ENCODE measurements around the gene STK33.

STK33 gene

DNA sequence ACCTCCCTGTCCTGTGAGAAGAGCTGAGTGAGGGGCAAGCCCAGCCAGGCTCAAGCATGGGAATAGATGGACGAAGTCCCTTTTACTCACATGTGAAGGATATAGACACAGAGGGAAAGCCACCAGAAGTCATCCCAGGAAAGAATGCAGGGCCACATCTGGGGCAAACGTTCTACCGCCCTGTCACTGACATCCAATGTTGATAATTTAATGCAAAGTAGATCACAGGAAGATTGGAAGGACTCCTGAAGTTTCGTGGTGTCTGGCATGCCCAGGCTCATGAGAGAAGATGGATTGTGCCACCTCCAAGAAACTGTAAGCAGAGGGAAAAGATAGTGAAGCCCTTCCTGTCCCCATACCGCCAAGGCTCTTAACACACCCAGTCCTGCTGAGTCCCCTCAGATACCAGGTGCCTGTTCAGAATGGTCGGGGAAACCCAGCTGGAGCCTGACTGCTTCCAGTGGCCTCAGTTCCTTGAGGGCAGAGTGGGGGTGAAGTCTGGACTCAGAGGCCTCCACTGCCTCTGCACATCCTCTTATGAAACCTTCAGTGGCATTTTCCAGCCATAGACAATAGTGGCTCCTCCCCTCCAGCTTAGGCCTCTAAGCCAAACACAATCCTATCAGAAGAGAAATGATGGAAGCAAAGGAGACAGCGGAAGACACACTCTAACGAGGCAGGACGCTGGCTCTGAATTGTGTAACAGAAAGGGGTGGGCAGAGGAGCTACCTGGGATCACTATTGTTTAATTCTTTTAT is 7.5 kb upstream of the STK33 start:
- DNase-seq: no peak

DNA sequence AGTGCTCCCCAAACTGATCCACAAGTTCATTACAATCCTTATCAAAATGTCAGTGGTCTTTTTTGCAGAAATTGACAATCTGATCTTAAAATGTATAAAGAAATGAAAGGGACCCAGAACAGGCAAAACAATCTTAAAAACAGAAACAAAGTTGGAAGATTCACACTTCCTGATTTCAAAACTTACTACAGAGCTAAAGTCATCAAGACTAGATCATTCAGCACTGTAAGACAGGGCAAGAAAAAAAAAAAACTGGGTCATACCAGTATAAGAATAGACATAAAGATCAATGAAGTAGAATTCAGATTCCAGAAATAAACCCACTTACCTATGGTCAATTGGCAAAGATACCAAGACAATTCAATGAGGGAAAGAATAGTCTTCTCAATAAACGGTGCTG is 4.5 kb upstream of the STK33 start:
- DNase-seq: no peak

DNA sequence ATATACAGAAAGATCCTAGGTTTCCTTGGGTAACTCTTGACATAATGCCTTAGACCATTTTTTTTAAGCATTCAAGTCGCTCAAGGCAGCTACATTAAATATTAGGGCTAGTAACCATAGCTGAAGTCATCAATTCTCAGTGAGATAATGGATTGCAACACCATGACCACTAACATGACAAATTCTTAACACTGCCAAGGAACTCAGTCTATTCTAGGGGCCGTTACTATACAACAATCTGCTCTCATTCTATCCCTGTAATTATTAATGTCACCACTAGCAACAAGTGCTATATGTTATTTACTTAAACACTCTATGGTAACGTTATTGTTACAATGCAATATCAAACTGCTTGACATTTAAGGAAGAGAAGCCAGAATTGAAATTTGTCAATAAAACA is 3.2 kb upstream of the STK33 start:
- DNase-seq: no peak

DNA sequence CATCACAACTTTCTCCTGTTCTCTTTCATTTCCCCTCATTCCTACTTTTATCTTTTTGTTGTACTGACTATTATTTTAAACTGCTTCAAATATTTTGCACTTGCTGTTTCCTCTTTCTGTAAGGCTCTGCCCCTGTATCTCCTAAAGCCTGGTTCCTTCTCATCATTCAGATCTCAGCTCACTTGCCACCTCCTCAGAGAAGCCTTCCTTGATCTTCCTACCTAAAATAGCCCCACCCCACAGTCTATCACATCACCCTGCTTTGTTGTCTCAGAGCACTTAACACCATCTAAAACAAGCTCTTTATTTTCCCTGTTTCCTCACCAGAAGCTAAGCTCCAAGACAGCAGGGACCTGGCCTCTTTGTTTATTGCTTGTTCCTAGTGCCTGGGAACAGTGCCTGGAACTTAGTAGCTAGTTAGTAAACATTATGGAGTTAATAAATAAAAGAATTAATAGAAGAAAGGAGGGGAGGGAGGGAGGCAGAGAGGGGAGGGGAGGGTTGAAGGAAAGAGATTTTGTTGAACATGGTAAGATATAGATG is 2.5 kb upstream of the STK33 start:
- no peak for DNase-seq

DNA sequence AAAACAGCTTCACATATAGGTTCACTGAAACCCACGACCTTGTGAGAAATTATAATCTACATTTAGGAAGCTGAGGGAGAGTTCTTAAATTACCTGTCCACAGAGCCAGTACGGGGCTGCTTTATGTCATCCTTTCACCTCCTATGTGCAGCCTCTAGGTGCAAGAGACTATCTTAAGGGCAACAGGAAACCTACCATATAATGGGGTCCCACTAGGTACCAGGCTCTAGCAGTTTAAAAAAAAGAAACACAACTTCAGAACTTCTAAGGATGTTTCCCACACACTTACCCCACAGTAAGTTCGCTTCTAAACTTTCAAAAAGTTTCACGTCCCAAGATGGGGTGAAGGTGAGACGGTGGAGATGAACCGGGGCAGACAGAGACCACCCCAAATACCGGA is 573 bp downstream of the STK33 start:
- DNase-seq: no peak

DNA sequence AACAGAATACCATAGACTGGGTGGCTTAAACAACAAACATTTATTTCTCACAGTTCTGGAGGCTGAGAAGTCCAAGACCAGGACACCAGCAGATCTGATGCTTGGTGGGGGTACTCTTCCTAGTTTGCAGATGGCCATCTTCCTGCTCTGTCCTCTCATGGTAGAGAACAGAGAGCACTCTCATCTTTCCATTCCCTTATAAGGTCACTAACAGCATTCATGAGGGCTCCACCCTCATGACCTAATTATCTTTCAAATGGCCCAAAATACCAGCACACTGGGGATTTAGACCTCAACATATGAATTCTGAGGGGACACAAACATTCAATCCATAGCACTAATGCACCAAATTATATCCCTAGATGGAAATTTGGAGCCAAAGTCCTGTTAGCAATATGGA is 6.1 kb downstream of the STK33 start:
- no peak for DNase-seq

DNA sequence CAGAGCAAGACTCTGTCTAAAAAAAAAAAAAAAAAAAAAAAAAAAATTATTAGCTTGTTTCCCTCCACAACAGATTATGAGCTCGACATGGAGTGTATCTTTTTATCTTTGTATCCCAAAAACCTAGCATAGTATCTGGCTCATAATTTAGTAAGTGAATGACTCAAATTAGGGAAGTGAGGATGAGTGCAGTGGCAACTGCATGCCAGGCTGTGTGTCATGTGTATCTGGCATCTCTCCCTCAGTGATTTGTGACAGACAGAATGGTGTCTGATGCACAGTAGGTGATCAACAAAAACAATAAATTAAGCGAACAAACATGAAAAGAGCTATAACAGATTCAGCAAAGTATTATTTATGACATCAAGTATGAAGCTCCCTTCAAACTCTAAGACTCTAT is 7.2 kb downstream of the STK33 start:
- DNase-seq: no peak

DNA sequence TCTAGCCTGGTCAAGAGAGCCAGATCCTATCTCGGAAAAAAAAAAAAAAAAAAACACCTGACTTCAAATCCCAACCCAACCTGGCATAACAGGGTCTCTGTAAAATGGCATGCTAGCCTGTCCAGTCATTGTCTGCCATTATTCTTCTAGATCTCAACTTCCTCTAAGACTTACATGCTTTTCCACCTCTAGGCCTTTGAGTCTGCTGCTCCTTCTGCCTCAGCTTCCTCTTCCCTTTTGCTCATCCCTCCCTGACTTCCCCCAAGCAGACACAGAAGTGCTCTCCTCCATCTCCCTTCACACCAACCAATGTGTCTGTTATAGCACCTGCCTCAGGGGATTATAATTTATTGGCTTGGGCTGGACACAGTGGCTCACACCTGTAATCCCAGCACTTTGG is 7.8 kb downstream of the STK33 start:
- DNase-seq: no peak

DNA sequence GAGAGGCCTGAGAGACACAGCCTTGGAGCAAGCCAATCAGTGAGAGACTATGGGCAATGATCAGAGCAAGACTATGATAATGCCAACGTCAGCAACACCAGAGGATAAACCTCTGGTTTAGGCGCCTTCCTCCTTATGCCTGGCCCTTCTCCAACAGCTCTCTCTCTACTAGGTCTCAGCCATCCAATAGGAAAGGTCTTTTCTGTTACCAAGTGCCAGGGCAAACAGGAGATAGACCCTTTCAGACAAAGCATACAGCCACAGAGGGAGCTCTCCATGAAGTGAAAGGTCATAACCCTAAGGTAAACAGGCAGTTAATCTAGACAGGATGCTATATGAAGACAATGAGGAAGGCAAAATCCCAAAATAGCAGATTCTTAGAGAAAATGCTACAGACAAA is 9.5 kb downstream of the STK33 start:
- DNase-seq: no peak

DNA sequence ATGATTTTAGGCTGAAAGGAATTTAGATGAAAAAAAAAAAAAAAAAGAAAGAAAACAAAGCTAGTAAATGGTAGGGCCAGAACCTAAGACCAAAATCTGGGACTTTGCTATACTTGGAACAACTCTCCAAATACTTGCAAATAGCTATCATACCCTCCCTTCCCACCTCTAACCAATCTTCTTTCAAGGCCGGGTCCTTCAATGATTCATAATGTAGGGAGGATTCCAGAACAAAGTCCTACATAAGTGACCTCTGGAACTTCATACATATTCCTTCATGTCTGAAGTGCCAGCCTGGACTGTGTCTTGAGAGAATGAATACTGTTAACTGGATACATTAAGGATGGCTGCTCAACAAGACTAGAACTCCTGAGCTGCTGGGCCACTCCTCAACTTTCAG is 9.9 kb downstream of the STK33 start:
- no peak for DNase-seq

DNA sequence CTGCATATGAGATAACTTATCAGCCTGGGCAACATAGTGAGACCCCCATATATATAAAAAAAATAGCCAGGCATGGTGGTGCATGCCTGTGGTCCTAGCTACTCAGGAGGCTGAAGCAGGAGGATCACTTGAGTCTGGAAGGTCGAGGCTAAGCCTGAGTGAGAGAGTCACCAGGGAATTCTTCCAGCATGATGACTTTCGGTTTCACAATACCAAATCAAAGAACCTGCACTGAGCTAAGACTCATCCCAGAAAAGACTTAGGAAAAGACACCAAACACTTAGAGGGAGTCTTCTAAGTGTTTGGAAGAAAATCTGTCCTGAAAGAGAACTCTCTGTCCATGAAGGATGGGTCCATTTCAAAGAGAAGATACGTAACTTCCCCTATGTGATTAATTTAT is 12.7 kb downstream of the STK33 start:
- DNase-seq: no peak

DNA sequence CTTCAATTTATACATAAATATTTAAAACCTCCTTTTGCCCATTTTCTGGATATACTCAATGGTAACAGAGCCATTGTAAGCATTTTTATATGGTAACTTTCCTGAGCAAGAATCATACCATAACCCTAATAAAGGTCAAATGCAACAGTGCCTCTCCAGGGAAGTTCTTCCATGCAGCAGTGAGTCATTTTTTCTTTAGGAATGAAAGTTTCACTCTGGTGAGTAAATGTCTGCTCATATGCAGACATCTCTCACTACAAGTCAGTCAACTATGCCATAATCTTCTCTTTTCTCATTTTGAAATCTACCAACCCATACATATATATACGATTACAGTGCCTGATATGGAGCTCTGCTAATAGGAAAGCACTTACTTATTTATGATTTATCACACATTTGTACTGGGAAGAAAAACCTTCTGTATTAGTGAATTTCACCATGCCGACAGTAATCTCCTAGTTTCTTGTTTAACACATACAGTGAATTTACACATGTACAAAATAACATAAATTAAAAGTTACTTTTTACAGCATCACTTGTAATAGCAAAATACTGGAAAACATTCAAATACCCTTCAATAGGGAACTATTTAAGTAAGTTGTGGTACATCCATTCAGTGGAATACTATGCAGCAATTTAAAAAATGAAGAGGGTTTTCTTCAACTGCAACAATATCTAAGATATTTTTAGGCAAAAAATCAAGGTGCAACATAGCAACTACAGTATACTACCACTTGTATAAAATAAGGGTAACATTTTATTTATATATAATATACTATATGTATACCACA is 16.0 kb downstream of the STK33 start:
- DNase-seq: no peak

DNA sequence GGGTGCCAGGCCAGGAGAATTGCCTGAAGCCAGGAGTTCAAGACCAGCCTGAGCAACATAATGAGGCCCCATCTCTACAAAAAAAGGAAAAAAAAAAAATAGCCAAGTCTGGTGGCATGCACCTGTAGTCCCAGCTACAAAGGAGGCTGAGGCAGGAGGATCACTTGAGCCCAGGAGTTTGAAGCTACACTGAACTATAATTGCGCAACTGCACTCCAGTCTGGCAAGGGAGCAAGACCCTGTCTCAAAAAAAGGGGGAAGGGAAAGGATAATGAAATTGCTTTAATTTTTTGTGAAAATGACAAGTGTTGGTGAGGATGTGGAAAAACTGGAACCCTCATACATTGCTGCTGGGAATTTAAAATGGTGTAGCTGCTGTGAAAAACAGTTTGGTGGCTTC is 19.2 kb downstream of the STK33 start:
- DNase-seq: no peak

DNA sequence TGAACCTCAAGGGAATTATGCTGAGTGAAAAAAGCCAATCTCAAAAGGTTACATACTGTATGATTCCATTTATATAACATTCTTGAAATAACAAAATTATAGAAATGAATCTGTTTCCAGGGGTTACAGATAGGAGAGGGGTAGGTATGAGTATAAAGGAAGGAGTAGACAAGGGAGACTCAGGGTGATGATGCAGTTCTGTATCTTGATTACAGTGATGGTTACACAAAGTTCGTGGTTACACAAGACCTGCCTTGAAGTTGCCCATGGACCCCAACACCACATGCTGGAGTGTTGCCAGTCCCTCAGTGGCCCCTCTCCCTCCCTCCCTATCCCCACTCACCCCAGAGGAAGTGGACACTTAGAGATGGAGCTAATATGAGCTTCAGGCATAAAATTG is 20.3 kb downstream of the STK33 start:
- no peak for DNase-seq

DNA sequence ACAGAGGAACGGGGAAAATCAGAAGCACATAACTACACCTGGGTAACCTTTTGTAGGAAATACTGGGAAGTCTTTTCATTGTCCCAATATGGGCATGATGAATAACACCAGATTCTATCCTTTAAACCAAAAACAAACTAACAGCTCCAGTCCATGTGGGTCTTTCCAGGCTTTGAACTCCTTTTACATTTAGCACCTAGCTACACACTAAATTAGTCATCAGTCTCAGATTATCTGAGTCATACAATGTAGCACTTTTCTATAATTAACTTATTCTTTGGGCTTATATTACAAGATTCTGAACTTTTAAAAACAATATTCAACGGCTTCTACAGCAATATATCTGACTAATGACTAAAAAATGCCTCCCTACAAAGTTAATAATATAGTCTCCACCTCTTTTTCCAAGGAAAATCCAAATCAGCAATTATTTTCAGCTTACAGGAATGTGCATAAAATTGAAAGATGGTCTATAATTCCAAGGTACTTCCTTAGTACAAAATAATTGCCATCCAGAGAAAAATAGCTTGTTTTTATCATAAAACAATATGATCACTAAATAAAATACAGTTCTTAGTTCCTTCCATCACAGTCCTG is 26.3 kb downstream of the STK33 start:
- DNase-seq: no peak

DNA sequence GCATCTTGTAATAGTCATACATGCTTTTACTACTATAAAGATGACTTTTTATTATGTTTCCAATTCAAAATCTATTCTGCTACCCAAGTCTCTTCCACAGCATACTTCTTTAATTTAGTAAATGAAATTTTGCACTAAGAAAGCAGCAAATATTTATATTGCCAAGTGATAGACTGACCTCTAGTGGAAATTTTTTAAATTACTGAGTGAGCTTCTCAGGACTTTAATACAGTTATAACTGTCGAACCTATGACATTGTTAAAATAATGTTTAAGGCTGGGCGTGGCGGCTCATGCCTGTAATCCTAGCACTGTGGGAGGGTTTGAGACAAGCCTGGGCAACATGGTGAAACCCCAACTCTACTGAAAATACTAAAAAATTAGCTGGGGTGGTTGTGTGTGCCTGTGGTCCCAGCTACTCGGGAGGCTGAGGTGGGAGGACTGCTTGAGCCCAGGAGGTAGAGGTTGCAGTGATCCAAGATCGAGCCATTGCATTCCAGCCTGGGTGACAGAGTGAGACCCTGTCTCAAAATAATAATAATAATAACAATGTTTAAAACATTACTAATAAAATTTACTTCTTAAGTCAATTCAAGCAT is 27.3 kb downstream of the STK33 start:
- DNase-seq: no peak

DNA sequence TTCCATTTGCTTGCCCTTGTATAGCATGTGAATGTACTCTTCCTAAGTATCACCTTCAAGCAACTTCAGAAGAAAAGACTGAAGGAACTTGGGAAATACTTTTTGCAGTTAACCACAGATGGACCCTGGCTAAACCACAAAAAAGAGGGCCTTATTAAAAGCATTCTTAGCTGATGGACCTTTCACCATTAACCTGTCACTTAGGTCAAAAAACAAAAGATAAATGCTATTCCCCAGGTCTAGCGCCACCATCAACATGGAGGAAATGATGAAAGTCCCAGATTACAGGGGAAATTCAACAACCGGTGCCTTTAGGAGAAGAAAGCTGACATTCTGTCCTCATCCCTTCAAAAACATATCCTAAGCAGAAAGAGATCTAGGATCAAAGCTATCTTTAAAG is 29.5 kb downstream of the STK33 start:
- no peak for DNase-seq

DNA sequence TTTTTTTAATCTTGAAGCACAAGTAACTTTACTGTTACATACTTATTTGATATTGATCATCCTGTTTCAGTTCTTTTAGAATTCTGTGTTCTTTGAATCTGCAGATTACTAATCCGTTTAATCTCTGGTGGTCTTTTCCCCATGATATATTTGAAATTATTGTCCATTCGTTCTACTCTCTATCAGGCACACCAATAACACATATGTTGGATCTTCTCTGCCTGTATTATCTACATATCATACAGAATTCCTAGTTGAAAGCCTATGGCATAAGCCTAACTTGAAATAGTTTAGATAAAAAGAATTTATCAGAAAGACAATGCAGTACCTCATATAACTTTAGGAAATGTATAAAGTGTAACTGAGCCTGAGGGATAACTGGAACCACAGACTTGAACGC is 32.6 kb downstream of the STK33 start:
- no peak for DNase-seq

DNA sequence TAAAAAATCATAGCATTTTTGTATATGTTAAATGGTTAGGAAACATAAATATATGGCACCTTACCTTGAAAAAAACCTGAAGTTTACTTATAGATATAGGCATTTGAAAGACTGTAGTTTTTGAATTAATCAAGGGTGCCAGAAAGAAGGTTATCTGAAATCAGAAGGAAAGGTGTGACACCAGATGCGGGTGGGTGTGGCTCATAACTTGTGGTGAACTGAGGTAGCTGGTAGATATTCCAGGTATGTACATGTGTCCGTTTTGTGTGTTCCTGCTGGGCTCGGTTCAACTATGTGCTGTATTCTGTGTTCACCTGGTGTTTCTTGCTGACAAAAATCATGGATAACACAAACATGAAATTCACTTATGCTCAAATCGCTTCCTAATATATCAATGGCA is 35.6 kb downstream of the STK33 start:
- DNase-seq: no peak

DNA sequence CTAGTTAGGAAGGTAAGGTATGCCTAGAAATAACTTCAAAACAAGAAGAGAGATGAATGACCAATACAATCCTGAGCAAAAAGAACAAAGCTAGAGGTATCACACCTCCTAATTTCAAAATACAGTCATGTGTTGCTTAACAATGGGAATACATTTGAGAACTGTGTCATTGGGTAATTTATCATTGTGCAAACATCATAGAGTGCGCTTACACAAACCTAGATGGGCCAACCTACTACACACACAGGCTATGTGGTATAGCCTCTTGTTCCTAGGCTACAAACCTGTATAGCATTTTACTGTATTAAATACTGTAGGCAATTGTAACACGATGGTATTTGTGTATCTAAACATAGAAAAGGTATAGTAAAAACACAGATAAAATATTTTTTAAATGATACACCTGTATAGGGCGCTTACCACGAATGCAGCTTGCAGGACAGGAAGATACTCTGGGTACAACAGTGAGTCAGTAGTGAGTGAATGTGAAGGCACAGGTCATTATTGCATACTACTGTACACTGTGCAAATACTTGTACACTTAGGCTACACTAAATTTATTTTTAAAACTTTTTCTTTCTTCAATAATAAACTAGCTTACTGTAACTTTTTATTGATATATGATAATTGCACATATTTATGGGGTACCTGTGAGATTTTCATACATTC is 48.2 kb downstream of the STK33 start:
- no peak for DNase-seq

DNA sequence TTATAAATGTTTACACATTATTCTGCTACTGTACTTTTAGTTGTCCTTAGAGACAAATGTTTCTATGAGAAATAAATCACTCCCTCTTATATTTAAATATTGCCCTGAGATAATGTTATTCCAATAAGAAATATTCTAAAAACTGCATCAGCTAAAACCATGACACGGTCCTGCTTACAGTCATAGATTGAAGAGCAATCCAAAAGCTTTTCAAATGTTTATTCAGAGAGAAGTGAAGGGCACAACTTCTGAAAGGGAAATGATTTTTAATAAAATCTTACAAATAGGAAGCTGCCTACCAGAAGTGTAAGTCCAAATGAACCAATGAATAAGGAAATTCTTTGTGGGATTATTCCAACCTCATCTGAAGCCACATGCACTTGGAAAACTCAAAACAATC is 49.2 kb downstream of the STK33 start:
- no peak for DNase-seq

DNA sequence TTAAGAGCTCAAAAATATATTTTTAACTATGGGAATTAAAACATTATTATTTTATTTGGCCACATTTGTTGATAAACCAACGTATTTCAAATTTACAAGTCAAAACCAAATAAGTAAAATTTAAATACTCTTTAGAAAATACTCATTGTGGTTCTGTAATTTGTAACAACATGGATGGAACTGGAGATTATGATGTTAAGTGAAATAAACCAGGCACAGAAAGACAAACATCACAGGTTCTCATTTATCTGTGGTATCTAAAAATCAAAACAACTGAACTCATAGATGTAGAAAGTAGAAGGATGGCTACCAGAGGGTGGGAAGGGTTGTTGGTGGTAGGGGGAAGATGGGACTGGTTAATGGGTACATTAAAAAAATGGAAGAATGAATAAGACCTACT is 50.8 kb downstream of the STK33 start:
- DNase-seq: no peak

DNA sequence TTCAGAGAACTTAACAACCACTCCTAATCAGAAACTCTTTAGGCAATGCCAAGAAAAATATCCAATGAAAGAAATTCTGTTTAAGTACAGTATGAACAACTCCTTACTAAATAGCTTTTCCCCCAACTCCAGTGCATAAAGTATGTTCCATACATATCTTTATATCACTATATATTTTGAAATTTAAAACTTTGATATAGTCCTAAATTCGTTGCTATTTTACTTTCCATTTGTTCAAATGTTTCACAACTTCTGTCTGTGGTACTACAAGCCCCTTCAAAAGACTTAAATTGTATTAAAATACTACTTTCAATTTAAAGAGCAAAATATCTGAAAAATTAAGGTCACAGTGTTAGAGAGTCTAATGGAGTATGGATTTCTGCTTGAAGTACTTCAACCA is 52.6 kb downstream of the STK33 start:
- no peak for DNase-seq
